Psoas muscle (tissue), 8 donors: ENCODE measurements around the gene ASB1. TPM values are rescaled to one million over a fixed set of nuclear protein-coding genes. Genes with fewer than 3 reads are reported as not detected.

Experiments used
- ATAC-seq, 4 donors: fragments of 200-7000 bp; cut with Tn5 transposase; one replicate each; pipeline ENCODE4 v1.9.1; 2020; ENCODE audit warnings: moderate library complexity in 3 of 4, mild to moderate bottlenecking in 2 of 4
- DNase-seq, 2 donors: peaks; one replicate each; pipeline ENCODE4 v3.0.0-alpha.2; 2020
- H3K27ac ChIP-seq: fragments of 200-600 bp; one replicate; pipeline ENCODE4 v1.8.0; 2022
- H3K27me3 ChIP-seq, 3 donors: fragments of 200-600 bp in 1 of 3; one replicate each; pipeline versions ENCODE4 v1.6.1 to v1.8.0; 2013 to 2022; ENCODE audit warnings: low read length in 2 of 3, mild to moderate bottlenecking in 2 of 3, moderate library complexity in 1 of 3; ENCODE audit not compliant: insufficient read depth in 3 of 3
- H3K36me3 ChIP-seq, 2 donors: fragments of 200-600 bp in 1 of 2; one replicate each; pipeline versions ENCODE4 v1.6.1 to v1.8.0; 2013 to 2022; ENCODE audit warnings: low read depth in 1 of 2, mild to moderate bottlenecking in 1 of 2, moderate library complexity in 1 of 2; ENCODE audit not compliant: insufficient read depth in 1 of 2
- H3K4me1 ChIP-seq: fragments of 200-600 bp; one replicate; pipeline ENCODE4 v1.8.0; 2022
- H3K4me3 ChIP-seq: fragments of 200-600 bp; one replicate; pipeline ENCODE4 v1.8.0; 2022; ENCODE audit warnings: mild to moderate bottlenecking
- H3K9me3 ChIP-seq: fragments of 200-600 bp; one replicate; pipeline ENCODE4 v1.8.0; 2022
- WGBS, 3 donors: extraction: QIAGEN DNeasy Blood & Tissue Kit; methylation state at CpG; one replicate each; pipeline versions ENCODE4 v1.1.6 to v1.1.7; 2013; 5-methylcytosine and 5-hydroxymethylcytosine counted together
- intact Hi-C, 2 donors: fragments of 100-400 bp; cut with DNase I; formaldehyde crosslinking; loops; one replicate each; pipeline versions ENCODE4 v1.11.0 to v1.14.2; 2022
- long read RNA-seq, 2 donors: library from polyadenylated mRNA; unstranded; transcript quantifications; one replicate each; pipeline ENCODE4 v2.0.0, GENCODE V29; 2021
- polyA plus RNA-seq, 3 donors: library from polyadenylated mRNA; stranded (reverse); fragments of 200-250 nt; gene quantifications; one replicate each; pipeline ENCODE4 v1.2.3, GENCODE V29; 2013
- total RNA-seq, 4 donors: library from RNA; stranded (reverse); fragmentation: NEBNext Ultra II Directional in 2 of 4; extraction: Animal tissue kit (Norgen Biotek cat#: 25700) in 2 of 4; gene quantifications; one replicate each; pipeline versions ENCODE4 v1.2.1 to v1.2.4, GENCODE V29; 2021 to 2023
- TF ChIP-seq, protein P1 (sequence below): fragments of 200-600 bp; IDR thresholded peaks from one replicate; pipeline ENCODE4 v1.8.0; 2022; ENCODE audit warnings: antibody characterized with exemption
- donor health status: healthy with polysubstance abuse.
- donor health status: DM: no; HTN: no; CAD: no; lungs with moderate emphysema.
- donor health status: Bipolar disorder and iron deficiency.
- donor health status: healthy.
- donor health status: DM: yes; HTN: yes; CAD: no.
- donor health status: DM: no; HTN: no; CAD: no.
- donor health status: DM: no; HTN: no; CAD: no.
- donor health status: DM: yes; HTN: yes; CAD: no.

Gene ASB1, protein sequence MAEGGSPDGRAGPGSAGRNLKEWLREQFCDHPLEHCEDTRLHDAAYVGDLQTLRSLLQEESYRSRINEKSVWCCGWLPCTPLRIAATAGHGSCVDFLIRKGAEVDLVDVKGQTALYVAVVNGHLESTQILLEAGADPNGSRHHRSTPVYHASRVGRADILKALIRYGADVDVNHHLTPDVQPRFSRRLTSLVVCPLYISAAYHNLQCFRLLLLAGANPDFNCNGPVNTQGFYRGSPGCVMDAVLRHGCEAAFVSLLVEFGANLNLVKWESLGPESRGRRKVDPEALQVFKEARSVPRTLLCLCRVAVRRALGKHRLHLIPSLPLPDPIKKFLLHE
- total RNA-seq = 10 to 100 TPM; 38.4 to 48.0 (median 43.6) TPM
- 10 to 100 TPM; 21.3 to 47.9 (median 30.0) TPM for polyA plus RNA-seq
- long read RNA-seq, donor 1, full-length matches to known transcripts = 13 of 28 reads
- long read RNA-seq, donor 1, partial matches to known transcripts = 1 of 28 reads
- long read RNA-seq, donor 1, other reads (novel, unspliced or antisense) = 14 of 28 reads
- long read RNA-seq, donor 2, full-length matches to known transcripts = 17 of 35 reads
- long read RNA-seq, donor 2, partial matches to known transcripts = 5 of 35 reads
- long read RNA-seq, donor 2, other reads (novel, unspliced or antisense) = 13 of 35 reads

DNA sequence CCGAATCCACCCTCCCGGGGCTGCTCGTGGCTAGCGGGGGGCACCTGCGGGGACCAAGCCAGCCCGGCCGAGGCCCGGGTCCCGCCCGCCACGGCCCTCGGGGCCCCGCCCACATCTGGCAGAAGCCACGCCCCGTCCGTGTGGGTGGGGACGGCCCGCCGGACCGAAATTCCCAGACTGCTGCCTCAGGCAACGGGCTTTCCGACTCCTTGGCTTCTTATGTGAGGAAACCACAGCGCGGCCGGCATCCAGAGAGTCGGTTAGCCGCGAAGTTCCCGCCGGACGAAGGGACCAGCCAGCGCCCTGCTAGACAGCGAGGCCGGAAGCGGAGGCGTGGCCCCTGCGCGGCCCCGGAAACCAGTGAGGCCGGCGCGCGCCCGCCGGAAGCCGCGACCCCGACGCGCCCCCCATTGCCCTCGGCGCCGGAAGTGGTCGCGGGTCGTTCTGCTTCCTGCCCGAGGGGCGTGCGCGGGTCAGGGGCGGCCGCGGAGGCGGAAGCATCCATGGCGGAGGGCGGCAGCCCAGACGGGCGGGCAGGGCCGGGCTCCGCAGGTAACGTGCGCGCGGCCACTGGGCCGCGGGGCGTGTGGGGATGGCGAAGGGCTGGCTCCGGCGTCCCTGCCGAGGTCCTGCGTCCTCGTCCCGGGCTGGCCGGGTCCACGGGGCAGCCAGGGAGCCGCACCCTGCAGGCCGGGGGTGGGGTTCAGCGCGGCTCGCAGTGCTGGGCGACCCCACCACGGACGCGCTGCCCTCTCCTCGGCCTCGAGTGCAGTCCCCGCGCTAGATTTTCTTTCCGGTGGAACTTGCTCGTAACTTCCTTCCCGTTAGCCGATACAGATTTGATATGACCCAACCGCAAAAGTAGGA is at the start of gene ASB1:
Gene ASB1, plus strand, starts transcription at position 360 of the 867 bp plus-strand sequence. Its CDS starts 144 bp downstream, at position 504.
- peak within 1 kb of the TSS; percentile 98 for H3K27ac ChIP-seq
- WGBS, 3 donors = 0 to 2% (median 0%) methylated on average over 39 to 104 of the region's 104 CpGs
- peak within 1 kb of the TSS; percentile 98 for H3K4me3 ChIP-seq
- intact Hi-C loops = no loop called here
- H3K4me1 ChIP-seq = peaks cover 18% of the 10 kb centered on the region
- H3K9me3 ChIP-seq = peaks cover 4% of the 10 kb centered on the region
- TF ChIP-seq, protein P1, sequence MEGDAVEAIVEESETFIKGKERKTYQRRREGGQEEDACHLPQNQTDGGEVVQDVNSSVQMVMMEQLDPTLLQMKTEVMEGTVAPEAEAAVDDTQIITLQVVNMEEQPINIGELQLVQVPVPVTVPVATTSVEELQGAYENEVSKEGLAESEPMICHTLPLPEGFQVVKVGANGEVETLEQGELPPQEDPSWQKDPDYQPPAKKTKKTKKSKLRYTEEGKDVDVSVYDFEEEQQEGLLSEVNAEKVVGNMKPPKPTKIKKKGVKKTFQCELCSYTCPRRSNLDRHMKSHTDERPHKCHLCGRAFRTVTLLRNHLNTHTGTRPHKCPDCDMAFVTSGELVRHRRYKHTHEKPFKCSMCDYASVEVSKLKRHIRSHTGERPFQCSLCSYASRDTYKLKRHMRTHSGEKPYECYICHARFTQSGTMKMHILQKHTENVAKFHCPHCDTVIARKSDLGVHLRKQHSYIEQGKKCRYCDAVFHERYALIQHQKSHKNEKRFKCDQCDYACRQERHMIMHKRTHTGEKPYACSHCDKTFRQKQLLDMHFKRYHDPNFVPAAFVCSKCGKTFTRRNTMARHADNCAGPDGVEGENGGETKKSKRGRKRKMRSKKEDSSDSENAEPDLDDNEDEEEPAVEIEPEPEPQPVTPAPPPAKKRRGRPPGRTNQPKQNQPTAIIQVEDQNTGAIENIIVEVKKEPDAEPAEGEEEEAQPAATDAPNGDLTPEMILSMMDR = no peak
- peak; percentile 80 to 85 for DNase-seq
- H3K36me3 ChIP-seq = no peaks in the 10 kb centered on the region
- ATAC-seq = peak; percentile 82 to 93 (median 87)
- no peaks in the 10 kb centered on the region for H3K27me3 ChIP-seq

DNA sequence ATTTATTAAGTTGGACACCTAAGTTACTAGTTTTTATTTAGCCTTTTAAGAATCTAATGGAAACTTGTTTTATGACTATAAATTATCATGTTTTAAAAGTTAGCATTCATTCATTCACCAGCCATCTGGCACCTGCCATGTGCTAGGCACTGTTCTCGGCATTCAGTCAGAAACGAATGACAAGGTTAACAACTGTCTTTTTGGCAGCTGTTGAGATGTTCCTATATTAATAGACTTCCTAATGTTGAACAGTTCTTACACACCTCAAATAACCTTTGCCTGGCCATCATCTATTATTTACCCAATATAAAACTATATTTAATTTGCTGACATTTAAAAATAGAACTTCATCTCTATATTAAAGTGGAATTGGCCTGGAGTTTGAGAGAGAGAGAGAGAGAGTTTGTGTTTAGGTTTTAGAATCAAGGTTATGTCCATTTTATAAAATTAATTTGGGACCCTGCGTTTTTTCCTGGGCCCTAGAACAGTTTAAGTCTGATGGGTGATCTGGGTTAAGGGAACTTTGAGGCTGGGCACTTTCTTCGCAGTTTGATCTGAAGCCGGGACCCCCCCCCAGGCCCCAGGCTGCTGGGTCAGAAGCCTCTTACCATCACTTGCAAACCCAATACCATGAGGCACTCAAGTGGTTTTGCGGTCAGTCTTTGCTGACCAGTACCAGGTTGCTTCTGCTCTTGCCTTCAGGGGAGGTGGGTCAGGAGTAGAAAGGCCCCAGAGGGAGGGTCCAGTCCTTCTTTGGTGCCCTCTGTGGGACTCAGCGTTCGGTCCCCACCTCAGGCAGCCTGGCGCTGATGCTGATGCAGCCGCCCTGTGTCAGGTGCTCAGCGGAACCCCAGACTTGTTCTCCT is 48.3 kb upstream of the ASB1 start:
- peak; percentile 88 to 97 (median 95) for ATAC-seq
- peak overlapping the region; percentile 58 for H3K27ac ChIP-seq

DNA sequence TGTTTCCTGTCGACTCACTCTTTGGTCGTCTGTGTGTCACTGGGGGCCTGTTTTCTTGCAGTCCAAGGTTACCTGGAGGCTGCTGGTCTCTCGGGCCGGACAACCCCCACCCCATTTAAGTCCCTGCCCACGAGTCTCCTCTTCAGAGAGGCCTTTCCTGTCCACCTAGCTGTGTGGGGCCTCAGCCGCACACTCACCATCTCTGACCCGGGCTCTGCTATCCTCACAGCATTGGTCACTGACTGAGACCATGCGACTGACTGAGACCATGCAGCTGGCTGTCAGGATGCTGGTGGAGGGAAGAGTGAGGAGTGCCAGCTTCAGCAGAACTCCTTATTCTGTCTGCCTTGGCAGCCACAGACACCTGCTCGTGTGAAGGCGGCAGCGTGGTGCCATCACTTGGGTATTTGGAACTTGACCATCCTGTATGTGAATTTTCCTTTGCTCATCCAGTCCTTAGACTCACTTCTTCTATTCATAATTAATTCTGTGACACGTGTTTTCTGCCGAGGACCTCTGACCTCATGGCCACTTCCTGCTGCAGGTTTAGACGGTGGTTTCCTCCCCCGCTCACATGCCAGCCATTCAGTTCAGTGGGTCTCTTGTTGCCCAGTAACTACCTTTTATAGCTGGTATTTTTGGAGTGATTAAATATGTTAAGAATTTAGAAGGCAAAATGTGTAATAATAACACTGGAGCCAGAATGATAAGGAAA is 47.5 kb upstream of the ASB1 start:
- Histone ChIP-seq H3K27ac (peak overlapping the region; percentile 58), H3K4me1 (peaks cover 16% of the 10 kb centered on the region), H3K27me3 (no peaks in the 10 kb centered on the region), H3K36me3 (no peaks in the 10 kb centered on the region), H3K4me3 (no peak overlapping the region), H3K9me3 (no peaks in the 10 kb centered on the region)
- TF ChIP-seq, protein P1 = no peak
- 58 to 77% (median 58%) methylated on average over 15 of the region's 15 CpGs for WGBS, 3 donors
- ATAC-seq (peak; percentile 22 to 36 (median 31)), DNase-seq (no peak)
- intact Hi-C loops = loop anchor here (5.0 to 10.0 kb wide), 2 partner anchors 78 to 216 kb away; no protein-coding TSS in a partner anchor

More for the DNA sequence above, 48.3 kb upstream of the ASB1 start:
- 68 to 82% (median 73%) methylated on average over 11 of the region's 11 CpGs for WGBS, 3 donors
- intact Hi-C loops = loop anchor here (5.0 to 10.0 kb wide), 2 partner anchors 79 to 216 kb away; no protein-coding TSS in a partner anchor
- TF ChIP-seq, protein P1 = no peak
- Histone ChIP-seq H3K4me3 (no peak overlapping the region), H3K9me3 (no peaks in the 10 kb centered on the region), H3K36me3 (no peaks in the 10 kb centered on the region), H3K4me1 (peaks cover 16% of the 10 kb centered on the region), H3K27me3 (no peaks in the 10 kb centered on the region)
- no peak for DNase-seq
